ENCODE results near the gene PRDM2.

DNA sequence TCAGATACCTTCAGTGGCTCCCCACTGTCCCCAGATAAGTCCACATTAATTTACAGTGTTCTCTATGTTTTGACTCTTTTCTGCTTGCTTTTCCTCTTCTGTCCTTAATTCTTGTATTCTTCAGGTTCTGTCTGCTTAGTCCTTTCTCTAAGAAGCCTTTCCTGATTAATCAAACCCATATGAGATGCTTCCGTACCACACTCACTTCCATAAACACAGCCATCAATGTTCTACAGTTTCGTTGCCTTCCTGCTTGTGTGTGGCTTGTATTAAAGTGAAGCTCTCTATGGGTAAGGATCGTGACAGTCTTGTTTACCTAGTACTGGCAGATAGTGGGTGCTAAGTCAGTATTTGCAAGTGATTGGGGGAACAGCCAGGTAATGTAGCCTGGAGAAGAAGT is 75.9 kb downstream of the PRDM2 start:
- TF ChIP-seq, protein P1, sequence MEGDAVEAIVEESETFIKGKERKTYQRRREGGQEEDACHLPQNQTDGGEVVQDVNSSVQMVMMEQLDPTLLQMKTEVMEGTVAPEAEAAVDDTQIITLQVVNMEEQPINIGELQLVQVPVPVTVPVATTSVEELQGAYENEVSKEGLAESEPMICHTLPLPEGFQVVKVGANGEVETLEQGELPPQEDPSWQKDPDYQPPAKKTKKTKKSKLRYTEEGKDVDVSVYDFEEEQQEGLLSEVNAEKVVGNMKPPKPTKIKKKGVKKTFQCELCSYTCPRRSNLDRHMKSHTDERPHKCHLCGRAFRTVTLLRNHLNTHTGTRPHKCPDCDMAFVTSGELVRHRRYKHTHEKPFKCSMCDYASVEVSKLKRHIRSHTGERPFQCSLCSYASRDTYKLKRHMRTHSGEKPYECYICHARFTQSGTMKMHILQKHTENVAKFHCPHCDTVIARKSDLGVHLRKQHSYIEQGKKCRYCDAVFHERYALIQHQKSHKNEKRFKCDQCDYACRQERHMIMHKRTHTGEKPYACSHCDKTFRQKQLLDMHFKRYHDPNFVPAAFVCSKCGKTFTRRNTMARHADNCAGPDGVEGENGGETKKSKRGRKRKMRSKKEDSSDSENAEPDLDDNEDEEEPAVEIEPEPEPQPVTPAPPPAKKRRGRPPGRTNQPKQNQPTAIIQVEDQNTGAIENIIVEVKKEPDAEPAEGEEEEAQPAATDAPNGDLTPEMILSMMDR (IDR thresholded peaks at IDR 0.05; ENCODE audit: poor library complexity): no peak
- TF ChIP-seq EZH2 (IDR thresholded peaks at IDR 0.05; ENCODE audit: borderline replicate concordance) (no peak), EZH2phosphoT487 (IDR thresholded peaks at IDR 0.05; ENCODE audit: low read depth, severe bottlenecking, unreplicated experiment) (no peak)
